IMR-90 (cell line): ENCODE measurements around the gene ITGB1. TPM values are rescaled to one million over a fixed set of nuclear protein-coding genes. Genes with fewer than 3 reads are reported as not detected.

Experiments used
- ATAC-seq: fragments of 200-7000 bp; cut with Tn5 transposase; 2 replicates; pipeline ENCODE4 v1.9.1; 2020; ENCODE audit warnings: low read depth, mild to moderate bottlenecking, moderate library complexity
- BruUV-seq: library from RNA; stranded (reverse); fragments of 400-500 nt; replicated peaks from 2 replicates; lab custom pipeline; 2021; lab: Mats Ljungman, UMichigan
- CTCF ChIA-PET: fragments of 300-600 bp; formaldehyde crosslinking; extraction: SDS; loops from one replicate; lab custom pipeline; 2021; ENCODE audit warnings: antibody characterized with exemption; lab: Yijun Ruan, JAX
- POLR2A ChIA-PET: fragments of 300-600 bp; sonication (Branson Sonifier 250); formaldehyde crosslinking; loops from one replicate; lab custom pipeline; 2022; ENCODE audit warnings: antibody characterized with exemption; ENCODE audit not compliant: unreplicated experiment; lab: Charles Lee
- DNase-seq: peaks from one replicate; pipeline ENCODE4 v3.0.0; 2013
- H2AFZ ChIP-seq: replicated peaks from 2 replicates; pipeline ENCODE3; 2013; ENCODE audit warnings: low read length, mild to moderate bottlenecking; ENCODE audit not compliant: poor library complexity
- H2AK5ac ChIP-seq: 2 replicates; pipeline ENCODE4 v1.6.1; 2013; ENCODE audit warnings: low read depth, low read length, inconsistent platforms
- H2AK9ac ChIP-seq: replicated peaks from 2 replicates; pipeline ENCODE3; 2013; ENCODE audit warnings: mild to moderate bottlenecking, low read depth, low read length, moderate library complexity; ENCODE audit not compliant: poor library complexity
- H2BK120ac ChIP-seq: 2 replicates; pipeline ENCODE4 v1.6.1; 2013; ENCODE audit warnings: low read depth, low read length, inconsistent platforms
- H2BK15ac ChIP-seq: 3 replicates; pipeline ENCODE4 v1.6.1; 2013; ENCODE audit warnings: low read depth, low read length, inconsistent platforms
- H2BK20ac ChIP-seq: 2 replicates; pipeline ENCODE4 v1.6.1; 2013; ENCODE audit warnings: low read depth, mild to moderate bottlenecking, inconsistent platforms, low read length, moderate library complexity
- H2BK5ac ChIP-seq: 2 replicates; pipeline ENCODE4 v1.6.1; 2013; ENCODE audit warnings: mild to moderate bottlenecking, low read depth, low read length, inconsistent platforms; ENCODE audit not compliant: poor library complexity, severe bottlenecking
- H3K14ac ChIP-seq: replicated peaks from 2 replicates; pipeline ENCODE4 v1.6.1; 2013; ENCODE audit warnings: low read depth, low read length, inconsistent platforms
- H3K18ac ChIP-seq: 2 replicates; pipeline ENCODE4 v1.6.1; 2013; ENCODE audit warnings: low read depth, low read length, control low read depth
- H3K23ac ChIP-seq: 2 replicates; pipeline ENCODE4 v1.6.1; 2013; ENCODE audit warnings: low read depth, low read length, inconsistent platforms
- H3K27ac ChIP-seq: 2 replicates; pipeline ENCODE4 v1.5.1; 2013; ENCODE audit warnings: mild to moderate bottlenecking, control low read depth, low read length; ENCODE audit not compliant: insufficient read depth
- H3K27me3 ChIP-seq: 2 replicates; pipeline ENCODE4 v1.6.1; 2013; ENCODE audit warnings: low read length; ENCODE audit not compliant: control insufficient read depth, insufficient read depth
- H3K36me3 ChIP-seq: 2 replicates; pipeline ENCODE4 v1.6.1; 2013; ENCODE audit warnings: low read length, mixed read lengths; ENCODE audit not compliant: control insufficient read depth, insufficient read depth
- H3K4ac ChIP-seq: 2 replicates; pipeline ENCODE4 v1.6.1; 2013; ENCODE audit warnings: low read depth, low read length, inconsistent platforms
- H3K4me1 ChIP-seq: 2 replicates; pipeline ENCODE4 v1.6.1; 2013; ENCODE audit warnings: low read length, mixed read lengths; ENCODE audit not compliant: control insufficient read depth, insufficient read depth
- H3K4me2 ChIP-seq: 2 replicates; pipeline ENCODE4 v1.6.1; 2013; ENCODE audit warnings: low read depth, mild to moderate bottlenecking, control low read depth, low read length, moderate library complexity
- H3K4me3 ChIP-seq: 2 replicates; pipeline ENCODE4 v1.5.1; 2013; ENCODE audit warnings: low read depth, mild to moderate bottlenecking, control low read depth, low read length, moderate library complexity; ENCODE audit not compliant: insufficient read depth
- H3K56ac ChIP-seq: 2 replicates; pipeline ENCODE4 v1.6.1; 2013; ENCODE audit warnings: low read length, inconsistent platforms; ENCODE audit not compliant: insufficient read depth; ENCODE audit errors: extremely low read depth
- H3K79me1 ChIP-seq, 2 experiments: 2 replicates each; pipeline ENCODE4 v1.6.1; 2013; ENCODE audit warnings: low read length in 2 of 2, inconsistent platforms in 1 of 2, low read depth in 1 of 2
- H3K9ac ChIP-seq: 2 replicates; pipeline ENCODE4 v1.6.1; 2013; ENCODE audit warnings: low read depth, low read length, control low read depth
- H3K9me1 ChIP-seq: 2 replicates; pipeline ENCODE4 v1.6.1; 2013; ENCODE audit warnings: low read length, inconsistent platforms; ENCODE audit not compliant: insufficient read depth
- H3K9me3 ChIP-seq: 2 replicates; pipeline ENCODE4 v1.6.1; 2013; ENCODE audit warnings: low read length; ENCODE audit not compliant: control insufficient read depth, insufficient read depth
- H4K20me1 ChIP-seq: 2 replicates; pipeline ENCODE4 v1.6.1; 2013; ENCODE audit warnings: low read length, inconsistent platforms; ENCODE audit not compliant: insufficient read depth
- H4K5ac ChIP-seq: 2 replicates; pipeline ENCODE4 v1.6.1; 2013; ENCODE audit warnings: mild to moderate bottlenecking, low read depth, low read length, control low read depth
- H4K8ac ChIP-seq, 2 experiments: 2 replicates each; pipeline ENCODE4 v1.6.1; 2013; ENCODE audit warnings: low read depth in 2 of 2, low read length in 2 of 2, control low read depth in 1 of 2, inconsistent platforms in 1 of 2
- H4K91ac ChIP-seq: 2 replicates; pipeline ENCODE4 v1.6.1; 2013; ENCODE audit warnings: low read depth, low read length, inconsistent platforms; ENCODE audit not compliant: insufficient read depth
- CEBPB ChIP-seq: IDR thresholded peaks from 2 replicates; pipeline ENCODE4 v1.6.1; 2012; ENCODE audit warnings: low read depth, low read length, improper control_type of control experiment
- CHD1 ChIP-seq: IDR thresholded peaks from 2 replicates; pipeline ENCODE4 v1.6.1; 2012; ENCODE audit warnings: low read depth, low read length, improper control_type of control experiment
- CTCF ChIP-seq: conservative IDR thresholded peaks from 2 replicates; pipeline ENCODE4 v1.5.1; 2012; ENCODE audit warnings: mild to moderate bottlenecking, low read depth, low read length, improper control_type of control experiment
- FOS ChIP-seq: fragments of 150-350 bp; IDR thresholded peaks from 2 replicates; pipeline ENCODE4 v1.6.1; 2016; ENCODE audit warnings: low read depth, low read length
- MAFK ChIP-seq: IDR thresholded peaks from 2 replicates; pipeline ENCODE4 v1.6.1; 2012; ENCODE audit warnings: low read depth, low read length, improper control_type of control experiment
- MAZ ChIP-seq: IDR thresholded peaks from 2 replicates; pipeline ENCODE4 v1.6.1; 2012; ENCODE audit warnings: low read depth, mild to moderate bottlenecking, low read length, improper control_type of control experiment, moderate library complexity, borderline replicate concordance
- NFE2L2 ChIP-seq: fragments of 150-350 bp; IDR thresholded peaks from 2 replicates; pipeline ENCODE4 v1.6.1; 2016; ENCODE audit warnings: low read depth, mild to moderate bottlenecking, low read length
- RAD21 ChIP-seq: IDR thresholded peaks from 2 replicates; pipeline ENCODE4 v1.6.1; 2012; ENCODE audit warnings: low read length, improper control_type of control experiment
- RCOR1 ChIP-seq: IDR thresholded peaks from 2 replicates; pipeline ENCODE4 v1.6.1; 2012; ENCODE audit warnings: mild to moderate bottlenecking, low read length, improper control_type of control experiment; ENCODE audit not compliant: insufficient replicate concordance
- RFX5 ChIP-seq: IDR thresholded peaks from 2 replicates; pipeline ENCODE4 v1.8.0; 2012; ENCODE audit warnings: low read depth, mild to moderate bottlenecking, low read length, moderate library complexity
- SMC3 ChIP-seq: fragments of 150-350 bp; IDR thresholded peaks from 2 replicates; pipeline ENCODE4 v1.6.1; 2016; ENCODE audit warnings: low read depth, mild to moderate bottlenecking, antibody characterized with exemption, low read length, moderate library complexity
- USF2 ChIP-seq: fragments of 150-350 bp; IDR thresholded peaks from 2 replicates; pipeline ENCODE4 v1.6.1; 2017; ENCODE audit warnings: mild to moderate bottlenecking, antibody characterized with exemption, low read length, low read depth
- WGBS, 2 experiments: methylation state at CpG; one replicate each; pipeline versions ENCODE4 v1.1.5 to v1.1.7; 2013; ENCODE audit warnings: missing lambda C conversion rate in 2 of 2; ENCODE audit not compliant: insufficient read length in 1 of 2; ENCODE audit errors: extremely low coverage in 2 of 2; 5-methylcytosine and 5-hydroxymethylcytosine counted together
- dilution Hi-C: fragments of 300-500 bp; cut with HindIII; formaldehyde crosslinking; loops from one replicate; pipeline ENCODE4 v1.14.3; 2018; ENCODE audit warnings: low sequenced_read_pairs; ENCODE audit not compliant: unreplicated experiment
- in situ Hi-C: fragments of 300-500 bp; cut with MboI; formaldehyde crosslinking; loops from 3 replicates; pipeline ENCODE4 v1.14.3; 2019; ENCODE audit warnings: low sequenced_read_pairs, inconsistent platforms, mixed read lengths
- intact Hi-C: fragments of 100-400 bp; cut with micrococcal nuclease; formaldehyde crosslinking; loops from 2 replicates; pipeline ENCODE4 v1.10.0; 2022
- polyA plus RNA-seq, 3 experiments: library from polyadenylated mRNA; depleted of rRNA; stranded (reverse); fragments of >200 nt; gene quantifications; 2 replicates each; pipeline ENCODE4 v1.2.3, GENCODE V29; 2012; ENCODE audit warnings: low replicate concordance in 1 of 3
- total RNA-seq: library from RNA; depleted of rRNA; stranded (reverse); fragments of >200 nt; gene quantifications from 2 replicates; pipeline ENCODE4 v1.2.3, GENCODE V29; 2012

ITGB1 gene
- total and polyA plus RNA-seq, 2 of the 4 experiments (the other 2 are of a cell fraction): 1,331 to 2,066 TPM

- TF ChIP-seq RAD21: no peak
Measured at GRCh38 chr10:32985775-32986350, 27.8 kb upstream of the ITGB1 start (continued).

GRCh38 chr10:32985341-32985764 lies 27.3 kb upstream of the ITGB1 start:
- BruUV-seq: no TSS peak
- Histone ChIP-seq H4K20me1 (no peaks in the 10 kb centered on the region), H4K91ac (peak overlapping the region; percentile 87), H2BK15ac (peak overlapping the region; percentile 77), H3K27me3 (no peaks in the 10 kb centered on the region), H3K4ac (peak overlapping the region; percentile 85), H3K79me1 (peaks cover 6 to 24% of the 10 kb centered on the region in 2 experiments; a peak in 3 of 4 replicates), H3K14ac (peak overlapping the region; percentile 58), H3K9me1 (peaks cover 14% of the 10 kb centered on the region), H2AFZ (no peak overlapping the region), H3K56ac (no peak overlapping the region), H2BK120ac (peak overlapping the region; percentile 83), H4K8ac (peak overlapping the region; percentile 36 to 44; a peak in 3 of 4 replicates), H3K4me3 (no peak overlapping the region), H3K23ac (peak overlapping the region; percentile 47), H3K36me3 (no peaks in the 10 kb centered on the region; the same call in 1 of the 2 replicates), H2BK20ac (peak overlapping the region; percentile 90), H3K27ac (peak overlapping the region; percentile 32), H3K18ac (peak overlapping the region; percentile 68; the same call in 1 of the 2 replicates), H3K9me3 (no peaks in the 10 kb centered on the region), H2BK5ac (peak overlapping the region; percentile 64), H2AK9ac (no peak overlapping the region), H4K5ac (peak overlapping the region; percentile 82; the same call in 1 of the 2 replicates), H3K4me2 (peak overlapping the region; percentile 23; the same call in 1 of the 2 replicates), H3K4me1 (peaks cover 25% of the 10 kb centered on the region), H3K9ac (no peak overlapping the region), H2AK5ac (peak overlapping the region; percentile 80; the same call in 1 of the 2 replicates)
- intact Hi-C loops: no loop called here
- ATAC-seq (no peak), DNase-seq (no peak)
- dilution Hi-C loops: no loop called here
- in situ Hi-C loops: no loop called here
- POLR2A ChIA-PET: no interaction called here
- CTCF ChIA-PET: interaction anchor here (0.6 to 1.2 kb wide), 2 partner anchors 24 to 312 kb away, joined by 3 read pairs; no protein-coding TSS in a partner anchor
- 73% methylated on average over 2 of the region's 4 CpGs; no CpG with 5 or more reads in 1 of the 2 experiments for WGBS, 2 experiments
- no peak for TF ChIP-seq SMC3
- TF ChIP-seq FOS: no peak
- no peak for TF ChIP-seq USF2
- TF ChIP-seq NFE2L2: no peak
- TF ChIP-seq RAD21: no peak
- no peak for TF ChIP-seq RCOR1
- TF ChIP-seq CTCF: no peak
- TF ChIP-seq CEBPB: no peak
- no peak for TF ChIP-seq CHD1
- TF ChIP-seq RFX5: no peak
- no peak for TF ChIP-seq MAZ
- no peak for TF ChIP-seq MAFK
